Astrocyte (in vitro differentiated cells and primary cell): ENCODE measurements around the gene AMDHD2. TPM values are rescaled to one million over a fixed set of nuclear protein-coding genes. Genes with fewer than 3 reads are reported as not detected.

Experiments
- DNase-seq: peaks from one replicate; pipeline ENCODE4 v3.0.0-alpha.2; 2010; ENCODE audit warnings: low read depth
- FAIRE-seq: peaks from 2 replicates; lab custom pipeline; 2011; peaks lifted over from hg19 to GRCh38; lab: Jason Lieb, UNC
- H2AFZ ChIP-seq: 2 replicates; pipeline ENCODE4 v1.6.0; 2012; ENCODE audit warnings: low read depth, low read length, inconsistent platforms
- H3K27ac ChIP-seq: 2 replicates; pipeline ENCODE4 v1.5.1; 2011; ENCODE audit warnings: low read depth, low read length, inconsistent platforms
- H3K27me3 ChIP-seq: 2 replicates; pipeline ENCODE4 v1.6.0; 2011; ENCODE audit warnings: low read length, inconsistent platforms; ENCODE audit not compliant: insufficient read depth
- H3K36me3 ChIP-seq: 2 replicates; pipeline ENCODE4 v1.5.1; 2011; ENCODE audit warnings: low read length, inconsistent platforms; ENCODE audit not compliant: insufficient read depth
- H3K4me1 ChIP-seq: 2 replicates; pipeline ENCODE4 v1.5.1; 2011; ENCODE audit warnings: low read length, inconsistent platforms; ENCODE audit not compliant: insufficient read depth
- H3K4me2 ChIP-seq: 2 replicates; pipeline ENCODE4 v1.6.0; 2012; ENCODE audit warnings: low read length, inconsistent platforms
- H3K4me3 ChIP-seq: 2 replicates; pipeline ENCODE4 v1.5.1; 2011; ENCODE audit warnings: low read depth, mild to moderate bottlenecking, low read length, inconsistent platforms; ENCODE audit not compliant: insufficient read depth
- H3K79me2 ChIP-seq: 2 replicates; pipeline ENCODE4 v1.6.0; 2012; ENCODE audit warnings: mild to moderate bottlenecking, low read length, inconsistent platforms; ENCODE audit not compliant: insufficient read depth
- H3K9ac ChIP-seq: 2 replicates; pipeline ENCODE4 v1.6.0; 2012; ENCODE audit warnings: mild to moderate bottlenecking, low read length, inconsistent platforms
- H3K9me3 ChIP-seq: 2 replicates; pipeline ENCODE4 v1.5.1; 2012; ENCODE audit warnings: low read depth, mild to moderate bottlenecking, low read length, inconsistent platforms; ENCODE audit not compliant: insufficient read depth
- H4K20me1 ChIP-seq: 2 replicates; pipeline ENCODE4 v1.6.0; 2012; ENCODE audit warnings: low read length, inconsistent platforms; ENCODE audit not compliant: insufficient read depth
- H3K27ac Mint-ChIP-seq: one replicate; pipeline ENCODE4 v1.8.0; 2021; ENCODE audit warnings: mild to moderate bottlenecking, mixed read lengths; ENCODE audit not compliant: unreplicated experiment
- H3K27me3 Mint-ChIP-seq: one replicate; pipeline ENCODE4 v1.8.0; 2021; ENCODE audit warnings: low read depth, mixed read lengths; ENCODE audit not compliant: unreplicated experiment
- H3K36me3 Mint-ChIP-seq: one replicate; pipeline ENCODE4 v1.8.0; 2021; ENCODE audit warnings: low read depth, mixed read lengths; ENCODE audit not compliant: unreplicated experiment
- H3K4me1 Mint-ChIP-seq: one replicate; pipeline ENCODE4 v1.8.0; 2021; ENCODE audit warnings: low read depth, mixed read lengths; ENCODE audit not compliant: unreplicated experiment
- H3K4me3 Mint-ChIP-seq: one replicate; pipeline ENCODE4 v1.8.0; 2021; ENCODE audit warnings: mild to moderate bottlenecking, moderate library complexity, mixed read lengths; ENCODE audit not compliant: unreplicated experiment
- H3K9me3 Mint-ChIP-seq: one replicate; pipeline ENCODE4 v1.8.0; 2021; ENCODE audit warnings: mild to moderate bottlenecking, mixed read lengths; ENCODE audit not compliant: unreplicated experiment
- CTCF ChIP-seq: IDR thresholded peaks from 2 replicates; pipeline ENCODE4 v1.5.1; 2011; ENCODE audit warnings: low read depth, mild to moderate bottlenecking, inconsistent platforms, low read length, moderate library complexity; ENCODE audit not compliant: insufficient read depth
- EZH2 ChIP-seq: IDR thresholded peaks from 2 replicates; pipeline ENCODE4 v1.6.1; 2012; ENCODE audit warnings: mild to moderate bottlenecking, low read length, inconsistent platforms; ENCODE audit not compliant: insufficient read depth
- total RNA-seq: library from RNA; stranded (reverse); gene quantifications from 2 replicates; pipeline ENCODE4 v1.2.1, GENCODE V29; 2021

Gene AMDHD2
- total RNA-seq, 1 donor from 2014 or later = 32.3 TPM

GRCh38 chr16:2529061-2529931 is 9.1 kb downstream of the AMDHD2 start:
- no peak for DNase-seq
- no peak overlapping the region for H3K27ac Mint-ChIP-seq

GRCh38 chr16:2529961-2530628 is 9.9 kb downstream of the AMDHD2 start:
- no peak overlapping the region for H3K9ac ChIP-seq
- no peak for FAIRE-seq

More at GRCh38 chr16:2529061-2529931, 9.1 kb downstream of the AMDHD2 start:
- Mint-ChIP-seq H3K36me3 (peaks cover 7% of the 10 kb centered on the region), H3K9me3 (no peaks in the 10 kb centered on the region), H3K27me3 (no peaks in the 10 kb centered on the region), H3K4me3 (peak overlapping the region; percentile 27), H3K4me1 (peaks cover 3% of the 10 kb centered on the region)
- Histone ChIP-seq H3K9ac (no peak overlapping the region), H3K27me3 (no peaks in the 10 kb centered on the region), H3K9me3 (no peaks in the 10 kb centered on the region), H4K20me1 (peaks cover 15% of the 10 kb centered on the region), H3K27ac (no peak overlapping the region), H3K36me3 (peaks cover 8% of the 10 kb centered on the region), H2AFZ (no peak overlapping the region), H3K79me2 (peaks cover 8% of the 10 kb centered on the region), H3K4me3 (no peak overlapping the region), H3K4me1 (peaks cover 16% of the 10 kb centered on the region), H3K4me2 (no peak overlapping the region)
- TF ChIP-seq CTCF = no peak
- TF ChIP-seq EZH2 = no peak
- no peak for FAIRE-seq

More at GRCh38 chr16:2529961-2530628, 9.9 kb downstream of the AMDHD2 start:
- H3K36me3 ChIP-seq = peaks cover 2% of the 10 kb centered on the region
- H3K79me2 ChIP-seq = peaks cover 4% of the 10 kb centered on the region
- TF ChIP-seq CTCF (no peak), EZH2 (no peak)
- Mint-ChIP-seq H3K4me1 (peaks cover 6% of the 10 kb centered on the region), H3K36me3 (no peaks in the 10 kb centered on the region), H3K27me3 (no peaks in the 10 kb centered on the region), H3K4me3 (peak overlapping the region; percentile 27), H3K9me3 (no peaks in the 10 kb centered on the region), H3K27ac (peak overlapping the region; percentile 86)
- no peak for DNase-seq
- no peaks in the 10 kb centered on the region for H3K9me3 ChIP-seq
- no peak overlapping the region for H3K4me2 ChIP-seq
- H4K20me1 ChIP-seq = peaks cover 8% of the 10 kb centered on the region
- no peaks in the 10 kb centered on the region for H3K27me3 ChIP-seq
- H3K27ac ChIP-seq = no peak overlapping the region
- peaks cover 16% of the 10 kb centered on the region for H3K4me1 ChIP-seq
- H3K4me3 ChIP-seq = no peak overlapping the region
- H2AFZ ChIP-seq = no peak overlapping the region
